SKM-1 treated with dmso at 0.1 percent for 144 hours (cell line): ENCODE data around the gene F12.

Source experiments
- DNase-seq: peaks from one replicate; lab custom pipeline; 2025; ENCODE audit not compliant: unreplicated experiment; lab: John Stamatoyannopoulos, UW

Gene F12

GRCh38 chr5:177409043-177409801 lies at the start of gene F12:
F12 (minus strand) TSS chr5:177409564; CDS start chr5:177409527, 37 bp downstream.
- no peak for DNase-seq

GRCh38 chr5:177458912-177459350 lies 49.6 kb upstream of the F12 start:
- DNase-seq, result no peak

DNA sequence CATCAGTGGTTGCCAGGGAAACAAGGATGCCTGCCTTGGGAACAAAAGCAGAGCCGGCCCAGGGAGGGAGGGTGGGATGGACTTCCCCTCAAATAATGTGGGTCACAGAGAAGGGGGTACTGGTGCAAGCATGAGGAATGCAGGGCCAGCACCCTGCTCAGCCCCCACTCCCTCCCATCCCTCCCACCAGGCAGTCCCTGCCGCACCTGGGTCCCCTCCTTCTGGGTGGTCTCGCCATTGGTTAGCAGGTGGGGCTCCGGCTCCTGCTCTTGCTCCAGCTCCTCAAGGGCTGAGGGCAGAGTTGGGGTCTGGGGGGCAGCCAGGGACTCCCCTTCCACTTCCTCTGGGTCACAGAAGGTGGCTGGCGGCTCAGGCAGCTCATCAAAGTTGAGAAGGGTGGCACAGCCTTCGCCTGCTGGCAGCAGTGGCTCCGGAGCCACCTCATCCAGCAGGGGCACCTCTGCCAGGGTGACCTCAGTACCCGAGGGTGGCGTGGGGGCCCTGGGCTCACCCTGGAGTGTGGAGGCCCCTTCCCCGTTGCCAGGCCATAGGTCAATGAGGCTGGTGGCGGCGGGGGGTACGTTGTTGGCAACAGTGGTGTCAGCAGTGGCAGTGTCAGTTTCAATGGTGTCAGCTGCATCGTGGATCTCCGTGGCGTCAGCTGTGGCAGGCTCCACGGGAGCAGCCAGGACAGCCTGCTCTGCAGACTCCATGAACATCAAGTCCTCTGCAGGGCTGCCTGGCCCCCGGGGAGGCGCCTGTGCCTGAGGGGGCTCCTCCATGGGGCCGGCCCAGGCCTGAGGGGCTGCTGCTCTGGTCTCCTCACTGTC lies 48.7 kb upstream of the F12 start:
- no peak for DNase-seq

- peak; percentile 96 for DNase-seq
Measured at GRCh38 chr5:177456976-177457851, 47.9 kb upstream of the F12 start.

DNA sequence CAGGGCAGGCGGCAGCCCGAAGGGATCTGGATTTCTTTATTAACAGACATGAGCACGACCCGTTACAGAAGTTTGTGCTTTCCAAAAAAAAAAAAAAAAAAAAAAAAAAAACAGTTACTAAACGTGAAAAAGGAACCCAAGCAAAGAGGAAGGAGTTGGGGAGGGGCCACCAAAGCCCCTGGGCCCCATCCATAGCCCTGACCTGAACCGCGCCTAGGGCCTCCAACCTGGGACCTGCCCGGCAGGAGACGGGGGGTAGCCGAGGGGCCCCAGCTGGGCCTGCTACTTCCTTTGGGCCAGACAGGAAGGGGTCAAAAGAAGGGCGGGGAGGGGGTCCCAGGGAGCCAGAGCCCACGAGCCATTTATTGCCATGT lies 47.2 kb upstream of the F12 start:
- no peak for DNase-seq

DNA sequence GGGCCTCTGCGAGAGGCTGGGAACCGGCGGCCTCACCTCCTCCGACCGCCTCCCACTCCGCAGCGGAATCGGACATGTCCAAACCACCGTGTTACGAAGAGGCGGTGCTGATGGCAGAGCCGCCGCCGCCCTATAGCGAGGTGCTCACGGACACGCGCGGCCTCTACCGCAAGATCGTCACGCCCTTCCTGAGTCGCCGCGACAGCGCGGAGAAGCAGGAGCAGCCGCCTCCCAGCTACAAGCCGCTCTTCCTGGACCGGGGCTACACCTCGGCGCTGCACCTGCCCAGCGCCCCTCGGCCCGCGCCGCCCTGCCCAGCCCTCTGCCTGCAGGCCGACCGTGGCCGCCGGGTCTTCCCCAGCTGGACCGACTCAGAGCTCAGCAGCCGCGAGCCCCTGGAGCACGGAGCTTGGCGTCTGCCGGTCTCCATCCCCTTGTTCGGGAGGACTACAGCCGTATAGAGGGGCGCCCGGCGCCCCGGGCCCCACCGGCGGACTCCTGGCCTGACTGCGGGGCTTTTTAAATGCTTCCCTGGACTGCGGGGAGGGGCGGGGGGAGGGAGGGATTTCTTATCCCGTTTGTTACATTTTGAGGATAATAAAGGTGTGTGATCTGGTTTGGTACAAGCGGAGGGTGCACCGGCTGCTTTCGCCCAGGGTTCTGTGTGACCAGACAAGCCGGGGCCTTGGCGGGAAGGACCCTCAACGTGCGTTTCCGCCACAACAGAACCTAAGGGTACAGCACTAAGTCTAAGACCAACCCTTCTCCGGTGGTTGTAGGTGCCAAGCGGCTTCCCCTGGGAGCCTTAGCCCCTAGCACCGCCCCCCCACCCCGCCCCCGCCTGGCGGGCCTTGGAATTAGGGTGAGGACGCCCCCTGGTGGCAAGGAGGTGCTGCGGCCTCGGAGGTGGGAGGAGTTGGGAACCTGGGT lies 46.6 kb upstream of the F12 start:
- DNase-seq, result peak; percentile 71

DNA sequence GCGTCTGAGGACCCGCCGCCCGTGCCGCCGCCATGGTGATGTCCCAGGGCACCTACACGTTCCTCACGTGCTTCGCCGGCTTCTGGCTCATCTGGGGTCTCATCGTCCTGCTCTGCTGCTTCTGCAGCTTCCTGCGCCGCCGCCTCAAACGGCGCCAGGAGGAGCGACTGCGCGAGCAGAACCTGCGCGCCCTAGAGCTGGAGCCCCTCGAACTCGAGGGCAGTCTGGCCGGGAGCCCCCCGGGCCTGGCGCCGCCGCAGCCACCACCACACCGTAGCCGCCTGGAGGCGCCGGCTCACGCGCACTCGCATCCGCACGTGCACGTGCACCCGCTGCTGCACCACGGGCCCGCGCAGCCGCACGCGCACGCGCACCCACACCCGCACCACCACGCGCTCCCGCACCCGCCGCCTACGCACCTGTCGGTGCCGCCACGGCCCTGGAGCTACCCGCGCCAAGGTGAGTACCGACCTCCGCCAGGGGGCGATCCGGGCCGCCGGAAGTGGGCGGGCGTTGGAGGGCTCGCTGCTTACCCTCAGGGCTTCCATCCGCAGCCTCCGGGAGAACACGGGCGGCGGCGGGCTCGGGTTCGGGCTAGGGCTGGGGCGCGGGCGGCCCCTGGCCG lies 45.8 kb upstream of the F12 start:
- DNase-seq, result peak; percentile 63

GRCh38 chr5:177454397-177455035 lies 45.2 kb upstream of the F12 start:
- peak; percentile 87 for DNase-seq

DNA sequence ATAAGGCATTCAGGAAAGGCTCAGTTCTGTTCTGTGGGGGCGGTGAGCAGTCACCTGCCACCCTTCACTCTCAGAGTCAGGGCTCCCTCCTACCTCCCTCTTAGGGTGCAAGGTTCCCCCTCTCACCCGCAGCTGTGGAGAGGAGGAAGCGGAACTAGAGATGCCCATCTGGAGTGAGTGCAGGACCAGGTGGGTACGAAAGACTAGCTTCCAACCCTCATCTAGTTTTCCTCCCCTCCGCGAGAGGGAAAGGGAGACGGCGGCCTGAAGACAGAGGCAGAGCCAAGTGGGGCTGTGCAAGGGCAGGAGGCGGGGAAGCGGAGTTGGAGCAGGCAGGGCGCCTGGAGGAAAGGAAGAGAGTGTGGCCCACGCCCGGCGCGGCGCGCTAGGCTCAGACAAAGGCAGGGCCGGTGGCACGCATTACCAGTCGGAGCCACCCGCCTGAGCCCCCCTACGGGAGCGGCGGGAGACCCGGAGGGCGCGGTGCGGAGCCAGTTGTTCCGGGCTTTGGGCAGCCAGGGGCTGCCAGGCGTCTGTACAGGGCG lies 44.6 kb upstream of the F12 start:
- DNase-seq, result no peak

DNA sequence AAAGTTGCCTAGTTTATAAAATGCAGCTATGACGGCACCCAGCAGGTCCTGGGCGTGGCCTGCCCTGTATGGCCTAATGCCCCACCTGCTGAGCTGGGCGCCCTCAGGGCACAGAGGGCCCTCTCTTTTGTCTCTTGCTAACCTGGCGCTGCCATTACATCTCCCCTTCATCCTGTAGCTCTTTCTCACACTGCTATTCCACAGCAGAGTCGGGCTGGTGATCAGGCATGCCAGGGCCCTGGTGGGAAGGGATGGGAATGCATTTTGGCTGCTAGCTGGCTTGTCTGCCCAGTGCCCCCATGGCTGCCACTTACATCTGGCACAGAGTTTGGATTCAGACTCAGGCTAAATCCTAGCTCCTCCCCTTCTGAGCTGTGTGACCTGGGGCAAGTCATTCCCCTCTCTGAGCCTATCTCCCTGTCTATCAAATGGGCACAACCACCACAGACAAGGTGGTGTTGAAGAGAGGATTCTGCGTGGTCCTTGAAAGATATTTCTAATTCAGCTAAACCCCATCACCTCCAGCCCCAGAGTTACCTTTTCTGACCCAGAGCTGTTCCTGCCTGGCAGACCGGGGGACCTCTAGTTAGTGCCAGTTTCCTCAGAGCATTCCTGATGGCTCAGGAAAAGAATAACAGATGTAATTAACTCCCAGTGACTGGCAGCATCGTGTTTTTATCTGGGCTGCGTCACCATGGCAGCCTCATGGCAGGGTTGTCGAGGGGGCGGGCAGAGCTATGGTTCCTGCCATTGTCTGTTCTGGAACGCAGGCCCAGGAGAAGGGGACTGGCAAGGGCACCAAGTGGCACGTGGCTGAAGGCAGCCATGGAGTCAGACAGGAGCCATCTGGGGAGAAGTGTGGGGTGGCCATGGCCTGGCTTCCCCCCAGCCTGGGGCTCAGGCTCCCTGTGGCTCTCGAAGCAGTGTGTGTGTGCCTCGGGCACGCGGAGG lies 43.6 kb upstream of the F12 start:
- no peak for DNase-seq

GRCh38 chr5:177450667-177451424 lies 41.5 kb upstream of the F12 start:
- DNase-seq, result no peak

DNA sequence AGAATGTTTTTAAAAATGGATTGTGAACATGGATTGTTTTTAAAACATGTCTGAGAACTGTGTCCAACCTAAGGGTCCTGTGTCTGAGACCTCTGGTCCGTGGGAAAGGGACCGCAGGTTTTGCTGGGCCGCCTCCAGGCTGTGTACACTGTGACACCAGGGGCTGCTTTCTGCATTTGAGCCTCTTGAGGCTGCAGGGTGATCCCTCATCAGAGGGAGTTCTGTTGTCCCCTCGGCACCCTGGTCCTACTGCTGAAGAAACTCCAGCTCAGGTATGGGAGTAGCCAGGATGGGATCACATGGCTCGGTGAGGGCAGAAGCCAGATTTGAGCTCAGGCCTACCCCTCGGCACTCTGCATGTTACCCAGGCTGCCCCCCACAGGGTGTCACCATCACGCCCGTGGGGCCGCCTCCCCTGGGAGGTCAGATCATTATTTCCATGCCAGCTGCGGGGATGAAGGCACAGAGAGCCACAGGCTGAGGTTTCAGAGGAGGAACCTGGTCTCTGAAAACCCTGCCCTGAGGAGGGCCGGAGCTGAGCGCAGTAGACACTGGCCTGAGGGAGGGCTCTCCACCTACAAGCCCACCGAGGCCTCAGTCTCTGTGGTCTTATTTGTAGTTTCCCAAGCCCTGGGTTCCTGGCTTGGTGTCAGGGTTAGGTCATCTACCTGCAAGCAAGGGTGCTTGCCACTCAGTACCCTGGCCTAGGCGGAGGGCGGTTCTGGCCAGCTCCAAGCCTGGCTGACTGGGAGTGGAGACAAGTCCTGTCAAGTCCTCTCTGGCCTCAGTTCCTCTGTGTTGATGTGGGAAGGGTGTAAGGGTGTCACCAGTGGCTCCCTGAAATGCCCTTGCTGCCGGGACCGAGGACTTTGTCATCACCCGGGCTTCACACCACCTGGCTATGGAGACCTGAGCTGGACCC lies 40.0 kb upstream of the F12 start:
- DNase-seq, result no peak

DNA sequence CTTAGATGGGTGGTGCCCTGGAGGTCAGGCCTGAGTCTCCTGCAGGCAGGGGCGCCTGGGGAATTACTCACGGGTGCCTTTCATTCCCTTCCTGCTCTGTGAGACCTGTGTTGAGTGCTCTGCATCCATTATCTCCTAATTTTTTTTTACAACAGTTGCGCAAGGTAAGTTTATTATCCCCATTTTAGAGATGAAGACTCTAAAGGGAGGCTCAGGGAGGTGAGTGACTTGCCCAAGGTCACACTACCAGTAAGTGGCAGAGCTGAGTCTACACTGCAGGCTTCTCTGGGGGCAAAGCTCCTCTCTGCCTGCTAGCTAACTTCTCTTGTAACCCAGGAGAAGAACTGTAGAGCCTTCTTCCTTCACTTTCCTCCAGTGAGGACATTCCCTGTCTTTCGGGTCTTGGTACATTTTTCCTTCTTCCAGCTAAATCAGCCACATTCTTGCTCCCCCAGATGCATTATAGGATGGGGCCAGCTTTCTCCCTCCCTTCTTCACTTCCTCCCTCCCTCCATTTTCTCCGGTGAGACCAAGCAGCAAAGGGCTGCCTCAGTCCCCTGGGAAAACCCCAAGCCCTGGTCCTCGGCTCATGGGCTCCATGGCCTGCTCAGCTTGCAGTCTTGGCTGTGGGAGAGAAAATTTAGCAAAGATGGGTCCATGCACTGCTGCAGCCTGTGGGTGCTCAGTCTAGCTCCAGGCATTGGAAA lies 39.0 kb upstream of the F12 start:
- no peak for DNase-seq

GRCh38 chr5:177447611-177448243 lies 38.4 kb upstream of the F12 start:
- DNase-seq, result peak; percentile 14

DNA sequence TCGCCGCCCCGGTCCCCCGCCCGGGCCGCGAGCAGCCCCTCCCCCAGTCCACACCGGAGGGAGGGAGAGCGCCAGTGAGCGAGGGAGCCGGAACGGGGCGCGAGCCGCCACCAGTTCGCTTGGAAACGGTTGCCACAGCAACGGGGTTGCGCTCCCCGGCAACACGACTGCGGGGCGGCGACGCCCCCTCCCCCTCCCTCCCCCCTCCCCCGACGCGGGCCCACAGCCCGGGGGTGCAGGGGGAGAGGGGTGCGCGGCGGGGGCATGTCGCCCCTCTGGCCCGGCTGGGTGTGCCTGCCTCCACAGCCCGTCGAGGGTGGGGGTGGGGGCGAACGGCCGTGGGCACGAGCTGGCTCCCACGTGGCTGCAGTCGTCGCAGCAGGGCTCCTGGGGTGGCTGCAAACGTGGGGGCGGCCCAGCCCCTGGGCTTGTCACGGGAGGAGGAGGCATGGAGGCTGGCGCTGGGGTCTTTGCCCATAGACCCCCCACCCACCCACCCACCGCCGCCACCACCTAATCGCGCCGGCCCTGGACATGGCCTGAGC lies 37.8 kb upstream of the F12 start:
- DNase-seq, result peak; percentile 44
